ENCODE results near the gene THSD7A. TPM values are rescaled to one million over a fixed set of nuclear protein-coding genes. Genes with fewer than 3 reads are reported as not detected.

The THSD7A gene
- total RNA-seq, 1 donor from 2014 or later: 0.35 TPM

DNA sequence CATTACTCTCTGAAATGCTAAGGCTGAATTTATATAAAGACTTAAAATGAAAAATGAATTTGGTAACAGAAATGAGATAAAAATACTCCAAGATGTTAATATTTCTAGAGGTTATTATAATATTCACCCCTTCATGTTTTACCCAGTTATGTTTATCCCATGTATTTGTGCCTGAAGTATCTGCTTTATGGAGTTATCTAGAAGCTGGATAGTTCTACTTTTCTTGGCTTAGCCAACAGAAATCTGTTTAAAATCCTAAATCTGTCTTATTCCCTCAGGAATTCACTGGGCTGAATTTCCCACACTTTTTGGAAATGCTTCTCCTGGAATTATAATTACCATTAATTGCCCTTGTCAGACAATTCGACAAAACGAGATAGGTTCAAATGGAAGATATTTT lies 201.6 kb downstream of the THSD7A start:
- no peaks in the 10 kb centered on the region for H3K9me3 Mint-ChIP-seq (ENCODE audit: low read depth)
- no peaks in the 10 kb centered on the region for H3K36me3 Mint-ChIP-seq (ENCODE audit: low read depth)
- no peaks in the 10 kb centered on the region for H3K27me3 Mint-ChIP-seq (ENCODE audit: low read depth)
- TF ChIP-seq, protein P1, sequence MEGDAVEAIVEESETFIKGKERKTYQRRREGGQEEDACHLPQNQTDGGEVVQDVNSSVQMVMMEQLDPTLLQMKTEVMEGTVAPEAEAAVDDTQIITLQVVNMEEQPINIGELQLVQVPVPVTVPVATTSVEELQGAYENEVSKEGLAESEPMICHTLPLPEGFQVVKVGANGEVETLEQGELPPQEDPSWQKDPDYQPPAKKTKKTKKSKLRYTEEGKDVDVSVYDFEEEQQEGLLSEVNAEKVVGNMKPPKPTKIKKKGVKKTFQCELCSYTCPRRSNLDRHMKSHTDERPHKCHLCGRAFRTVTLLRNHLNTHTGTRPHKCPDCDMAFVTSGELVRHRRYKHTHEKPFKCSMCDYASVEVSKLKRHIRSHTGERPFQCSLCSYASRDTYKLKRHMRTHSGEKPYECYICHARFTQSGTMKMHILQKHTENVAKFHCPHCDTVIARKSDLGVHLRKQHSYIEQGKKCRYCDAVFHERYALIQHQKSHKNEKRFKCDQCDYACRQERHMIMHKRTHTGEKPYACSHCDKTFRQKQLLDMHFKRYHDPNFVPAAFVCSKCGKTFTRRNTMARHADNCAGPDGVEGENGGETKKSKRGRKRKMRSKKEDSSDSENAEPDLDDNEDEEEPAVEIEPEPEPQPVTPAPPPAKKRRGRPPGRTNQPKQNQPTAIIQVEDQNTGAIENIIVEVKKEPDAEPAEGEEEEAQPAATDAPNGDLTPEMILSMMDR (IDR thresholded peaks at IDR 0.05): no peak
- no peak overlapping the region for H3K27ac Mint-ChIP-seq (ENCODE audit: unreplicated experiment)
- H3K4me1 Mint-ChIP-seq (ENCODE audit: low read depth): peaks cover 4% of the 10 kb centered on the region
- H3K4me3 Mint-ChIP-seq (ENCODE audit: unreplicated experiment): no peak overlapping the region
- no peak for DNase-seq (ENCODE audit: low spot score)

DNA sequence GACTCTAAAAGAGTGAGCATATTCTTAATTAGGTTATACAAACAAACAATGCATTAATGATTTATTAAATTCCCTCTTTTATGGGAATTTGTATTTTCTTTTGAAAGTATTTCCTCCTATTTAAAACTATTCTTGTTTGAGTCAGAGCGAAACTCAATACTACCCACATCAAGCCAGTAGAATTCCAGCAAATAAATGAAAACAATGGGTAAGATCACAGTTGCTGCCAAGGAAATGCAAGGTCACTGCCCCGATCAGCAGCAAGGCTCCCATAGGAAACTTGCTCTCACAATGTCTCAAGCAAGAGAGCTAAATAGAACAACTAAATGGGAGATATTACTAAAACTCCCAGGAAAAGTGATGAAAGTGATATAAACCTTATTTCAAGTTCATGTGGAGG lies 206.3 kb downstream of the THSD7A start:
- peaks cover 4% of the 10 kb centered on the region for H3K4me1 Mint-ChIP-seq (ENCODE audit: low read depth)
- DNase-seq (ENCODE audit: low spot score): no peak
- H3K27ac Mint-ChIP-seq (ENCODE audit: unreplicated experiment): no peak overlapping the region
- H3K4me3 Mint-ChIP-seq (ENCODE audit: unreplicated experiment): no peak overlapping the region
- no peaks in the 10 kb centered on the region for H3K36me3 Mint-ChIP-seq (ENCODE audit: low read depth)
- TF ChIP-seq, protein P1 (IDR thresholded peaks at IDR 0.05): no peak
- no peaks in the 10 kb centered on the region for H3K9me3 Mint-ChIP-seq (ENCODE audit: low read depth)
- no peaks in the 10 kb centered on the region for H3K27me3 Mint-ChIP-seq (ENCODE audit: low read depth)

DNA sequence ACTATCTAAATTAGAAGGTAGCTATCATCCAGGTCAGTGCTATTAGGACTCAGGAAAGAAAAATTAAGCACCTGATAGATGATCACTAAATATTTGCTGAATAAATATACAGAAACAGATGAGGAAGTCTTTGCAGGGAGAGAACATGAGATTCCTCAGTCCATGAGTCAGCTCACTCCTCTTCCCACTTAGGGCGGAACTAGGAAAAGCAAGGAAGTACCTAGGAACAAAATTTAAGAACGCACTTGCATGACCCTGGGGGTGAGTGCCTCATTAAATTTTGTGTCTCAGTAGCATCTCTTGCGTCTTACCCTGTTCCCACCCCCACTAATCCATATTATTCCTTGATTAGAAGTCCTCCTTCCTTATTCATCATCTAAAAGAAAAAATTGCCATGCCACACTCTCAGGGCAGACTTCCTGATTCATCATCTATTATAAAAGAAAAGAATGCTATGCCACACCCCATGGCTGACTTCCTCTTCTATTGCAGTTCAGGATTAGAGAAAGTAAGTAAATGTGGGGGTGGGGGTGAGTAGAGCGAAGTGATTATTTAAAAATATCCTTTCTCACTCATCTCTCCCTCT lies 208.8 kb downstream of the THSD7A start:
- DNase-seq (ENCODE audit: low spot score): no peak
- Mint-ChIP-seq H3K27ac (ENCODE audit: unreplicated experiment) (no peak overlapping the region), H3K4me3 (ENCODE audit: unreplicated experiment) (no peak overlapping the region), H3K4me1 (ENCODE audit: low read depth) (peaks cover 4% of the 10 kb centered on the region), H3K9me3 (ENCODE audit: low read depth) (no peaks in the 10 kb centered on the region), H3K27me3 (ENCODE audit: low read depth) (no peaks in the 10 kb centered on the region), H3K36me3 (ENCODE audit: low read depth) (no peaks in the 10 kb centered on the region)
- TF ChIP-seq, protein P1 (IDR thresholded peaks at IDR 0.05): no peak

DNA sequence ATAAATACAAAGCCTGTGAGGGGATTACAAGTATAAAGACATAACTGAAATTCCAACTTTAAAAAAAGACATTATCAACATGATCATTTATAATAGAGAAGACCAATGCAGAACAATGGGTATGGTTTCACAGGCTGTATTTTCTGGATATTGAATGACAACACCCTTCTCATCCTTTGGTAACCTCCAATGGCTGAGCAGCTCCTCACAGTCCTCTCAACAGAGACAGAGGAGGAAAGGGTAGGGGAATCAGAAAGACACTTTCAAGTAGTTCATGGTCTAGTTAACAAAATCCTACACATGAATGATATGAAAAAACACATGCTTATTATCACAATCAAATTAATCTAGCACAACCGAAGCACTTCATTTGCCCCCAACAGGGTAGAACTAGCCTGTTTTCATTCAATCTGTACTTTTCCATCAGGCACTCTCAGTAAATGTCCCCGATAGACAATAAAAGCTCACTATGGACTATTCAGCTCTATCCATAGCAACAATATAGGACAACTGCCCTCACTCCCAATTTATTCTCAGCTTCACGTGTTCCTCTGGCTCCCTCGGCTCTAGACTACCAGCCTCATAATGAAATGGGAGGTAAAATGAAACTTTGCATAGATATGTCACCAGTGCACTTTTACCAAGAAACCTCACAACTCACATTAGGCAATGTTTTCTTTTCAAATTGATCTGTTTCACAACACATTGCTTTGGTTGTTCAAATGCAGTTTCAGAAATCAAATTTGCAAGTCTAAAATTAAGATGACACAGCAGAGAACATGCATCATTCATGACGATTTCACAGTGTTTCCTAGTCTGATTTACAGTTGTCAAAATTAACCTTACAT lies 211.4 kb downstream of the THSD7A start:
- H3K27me3 Mint-ChIP-seq (ENCODE audit: low read depth): no peaks in the 10 kb centered on the region
- no peak for DNase-seq (ENCODE audit: low spot score)
- TF ChIP-seq, protein P1 (IDR thresholded peaks at IDR 0.05): no peak
- H3K36me3 Mint-ChIP-seq (ENCODE audit: low read depth): no peaks in the 10 kb centered on the region
- peaks cover 1% of the 10 kb centered on the region for H3K4me1 Mint-ChIP-seq (ENCODE audit: low read depth)
- no peaks in the 10 kb centered on the region for H3K9me3 Mint-ChIP-seq (ENCODE audit: low read depth)
- no peak overlapping the region for H3K4me3 Mint-ChIP-seq (ENCODE audit: unreplicated experiment)
- no peak overlapping the region for H3K27ac Mint-ChIP-seq (ENCODE audit: unreplicated experiment)

DNA sequence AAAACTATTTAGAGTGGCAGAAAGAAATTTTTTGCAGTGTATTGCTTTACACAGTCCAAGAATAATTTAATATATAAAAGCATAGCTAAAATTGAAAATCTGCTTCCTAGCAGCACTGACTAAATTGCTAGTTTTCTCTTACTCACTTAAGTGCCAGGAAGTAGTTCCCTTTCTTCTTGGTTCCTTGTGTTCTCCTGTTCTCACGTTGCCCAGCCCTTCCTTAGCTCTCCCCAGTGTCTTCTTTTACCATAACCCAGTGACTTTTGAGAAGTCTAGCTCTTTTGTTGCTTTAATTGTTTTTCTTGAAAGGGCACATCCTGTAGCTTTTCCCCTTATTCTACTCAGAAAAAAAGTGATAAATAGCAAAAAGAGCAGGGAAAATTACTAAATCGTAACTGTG lies 215.5 kb downstream of the THSD7A start:
- H3K4me1 Mint-ChIP-seq (ENCODE audit: low read depth): no peaks in the 10 kb centered on the region
- no peaks in the 10 kb centered on the region for H3K9me3 Mint-ChIP-seq (ENCODE audit: low read depth)
- H3K4me3 Mint-ChIP-seq (ENCODE audit: unreplicated experiment): no peak overlapping the region
- no peaks in the 10 kb centered on the region for H3K27me3 Mint-ChIP-seq (ENCODE audit: low read depth)
- no peak for DNase-seq (ENCODE audit: low spot score)
- no peaks in the 10 kb centered on the region for H3K36me3 Mint-ChIP-seq (ENCODE audit: low read depth)
- no peak overlapping the region for H3K27ac Mint-ChIP-seq (ENCODE audit: unreplicated experiment)
- TF ChIP-seq, protein P1 (IDR thresholded peaks at IDR 0.05): no peak

Data from chondrocyte (in vitro differentiated cells).